Activated T-cell treated with anti-CD3 and anti-CD28 coated beads, Interleukin-2, amount 50 U/mL, for 24 hours (primary cell): ENCODE measurements around the gene UBE4A.
A peak's percentile ranks its signal among the peaks of the same experiment; 100 is the strongest.

Experiments
- DNase-seq: peaks from one replicate; pipeline ENCODE4 v3.0.0-alpha.2; 2020
- H3K27ac Mint-ChIP-seq: 2 replicates; pipeline ENCODE4 v1.8.0; 2020; ENCODE audit warnings: mild to moderate bottlenecking, mixed read lengths
- H3K27me3 Mint-ChIP-seq: 2 replicates; pipeline ENCODE4 v1.8.0; 2020; ENCODE audit warnings: mixed read lengths
- H3K36me3 Mint-ChIP-seq: 2 replicates; pipeline ENCODE4 v1.8.0; 2020; ENCODE audit warnings: low read depth, mixed read lengths
- H3K4me1 Mint-ChIP-seq: 2 replicates; pipeline ENCODE4 v1.8.0; 2020; ENCODE audit warnings: low read depth, mixed read lengths
- H3K4me3 Mint-ChIP-seq: 2 replicates; pipeline ENCODE4 v1.8.0; 2020; ENCODE audit warnings: mild to moderate bottlenecking, moderate library complexity, mixed read lengths
- H3K9me3 Mint-ChIP-seq: 2 replicates; pipeline ENCODE4 v1.8.0; 2020; ENCODE audit warnings: mixed read lengths

Gene UBE4A

DNA sequence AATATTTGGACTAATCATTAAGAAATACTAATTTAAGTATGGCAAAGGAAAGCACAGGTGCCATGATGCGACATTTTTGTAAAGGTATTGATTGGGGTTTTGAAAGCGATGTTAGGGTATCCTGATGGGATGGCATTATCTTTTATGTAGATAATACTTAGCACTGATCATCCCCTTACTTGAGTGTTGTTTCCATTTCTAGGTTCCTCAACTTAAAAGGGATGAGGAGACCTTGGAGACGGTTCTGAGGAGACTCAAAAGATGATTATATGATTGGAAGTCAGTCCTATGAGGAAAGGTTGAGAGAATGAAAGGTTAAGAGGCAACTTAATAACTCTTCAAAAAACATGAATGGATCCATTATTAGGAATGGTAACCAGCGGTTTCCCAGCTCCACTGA lies 88.0 kb downstream of the UBE4A start:
- DNase-seq: no peak
- no peaks in the 10 kb centered on the region for H3K9me3 Mint-ChIP-seq
- peak overlapping the region; percentile 82 for H3K27ac Mint-ChIP-seq
- peaks cover 81% of the 10 kb centered on the region for H3K4me1 Mint-ChIP-seq
- H3K27me3 Mint-ChIP-seq: no peaks in the 10 kb centered on the region
- peaks cover 76% of the 10 kb centered on the region for H3K36me3 Mint-ChIP-seq
- peak overlapping the region; percentile 32 for H3K4me3 Mint-ChIP-seq

DNA sequence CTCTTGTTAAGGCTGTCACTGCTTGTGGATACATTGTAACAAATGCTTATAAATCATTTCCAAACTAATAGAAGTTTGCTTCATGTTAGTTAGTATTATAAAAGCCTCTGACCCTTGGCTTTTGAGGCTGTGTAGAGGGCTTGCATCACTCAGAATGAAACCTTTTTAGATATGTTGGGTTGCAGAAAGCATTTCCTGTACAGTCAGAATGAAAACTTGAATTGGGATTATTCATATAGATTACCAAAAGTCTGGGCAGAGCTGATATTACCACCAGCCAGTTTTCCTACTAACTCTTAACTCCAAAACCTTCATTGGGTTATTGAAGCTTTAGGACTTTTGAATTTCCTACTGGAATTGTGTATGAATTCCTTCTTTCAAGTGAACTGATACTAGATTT lies 88.9 kb downstream of the UBE4A start:
- peak overlapping the region; percentile 35 for H3K4me3 Mint-ChIP-seq
- H3K27me3 Mint-ChIP-seq: no peaks in the 10 kb centered on the region
- peaks cover 78% of the 10 kb centered on the region for H3K4me1 Mint-ChIP-seq
- peaks cover 76% of the 10 kb centered on the region for H3K36me3 Mint-ChIP-seq
- DNase-seq: no peak
- no peaks in the 10 kb centered on the region for H3K9me3 Mint-ChIP-seq
- H3K27ac Mint-ChIP-seq: peak overlapping the region; percentile 82
